ENCODE data around the gene EIF4E3.

The EIF4E3 gene

DNA sequence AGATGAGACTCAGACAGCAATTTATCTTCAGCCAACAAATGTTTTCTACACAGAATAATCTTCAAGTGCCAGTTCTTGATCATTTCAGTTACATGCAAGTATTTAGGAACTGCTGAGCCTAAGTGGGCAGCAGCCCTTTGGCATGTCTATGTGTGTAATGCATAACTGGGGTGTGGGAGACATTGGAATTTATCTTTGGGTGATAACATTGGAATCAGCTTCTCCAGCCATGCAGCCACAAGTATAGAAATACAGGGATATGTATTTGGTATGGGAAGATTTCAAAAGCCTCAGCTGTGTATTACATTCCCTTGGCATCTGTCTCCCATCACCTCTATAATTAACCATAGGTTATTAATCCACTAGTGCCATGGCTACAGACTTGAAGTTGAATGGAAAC, 78.2 kb downstream of the EIF4E3 start:
- no peak for DNase-seq
- TF ChIP-seq, protein P1, sequence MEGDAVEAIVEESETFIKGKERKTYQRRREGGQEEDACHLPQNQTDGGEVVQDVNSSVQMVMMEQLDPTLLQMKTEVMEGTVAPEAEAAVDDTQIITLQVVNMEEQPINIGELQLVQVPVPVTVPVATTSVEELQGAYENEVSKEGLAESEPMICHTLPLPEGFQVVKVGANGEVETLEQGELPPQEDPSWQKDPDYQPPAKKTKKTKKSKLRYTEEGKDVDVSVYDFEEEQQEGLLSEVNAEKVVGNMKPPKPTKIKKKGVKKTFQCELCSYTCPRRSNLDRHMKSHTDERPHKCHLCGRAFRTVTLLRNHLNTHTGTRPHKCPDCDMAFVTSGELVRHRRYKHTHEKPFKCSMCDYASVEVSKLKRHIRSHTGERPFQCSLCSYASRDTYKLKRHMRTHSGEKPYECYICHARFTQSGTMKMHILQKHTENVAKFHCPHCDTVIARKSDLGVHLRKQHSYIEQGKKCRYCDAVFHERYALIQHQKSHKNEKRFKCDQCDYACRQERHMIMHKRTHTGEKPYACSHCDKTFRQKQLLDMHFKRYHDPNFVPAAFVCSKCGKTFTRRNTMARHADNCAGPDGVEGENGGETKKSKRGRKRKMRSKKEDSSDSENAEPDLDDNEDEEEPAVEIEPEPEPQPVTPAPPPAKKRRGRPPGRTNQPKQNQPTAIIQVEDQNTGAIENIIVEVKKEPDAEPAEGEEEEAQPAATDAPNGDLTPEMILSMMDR (IDR thresholded peaks at IDR 0.05; ENCODE audit: low read depth, low read length) = no peak
- no peaks in the 10 kb centered on the region for H3K9me3 ChIP-seq (ENCODE audit: severe bottlenecking)
- no peak overlapping the region for H3K27ac ChIP-seq
- no peaks in the 10 kb centered on the region for H3K36me3 ChIP-seq
- no peak overlapping the region for H3K4me3 ChIP-seq (ENCODE audit: low read depth, low read length)
- no peaks in the 10 kb centered on the region for H3K27me3 ChIP-seq (ENCODE audit: insufficient read depth, low read depth, severe bottlenecking)

DNA sequence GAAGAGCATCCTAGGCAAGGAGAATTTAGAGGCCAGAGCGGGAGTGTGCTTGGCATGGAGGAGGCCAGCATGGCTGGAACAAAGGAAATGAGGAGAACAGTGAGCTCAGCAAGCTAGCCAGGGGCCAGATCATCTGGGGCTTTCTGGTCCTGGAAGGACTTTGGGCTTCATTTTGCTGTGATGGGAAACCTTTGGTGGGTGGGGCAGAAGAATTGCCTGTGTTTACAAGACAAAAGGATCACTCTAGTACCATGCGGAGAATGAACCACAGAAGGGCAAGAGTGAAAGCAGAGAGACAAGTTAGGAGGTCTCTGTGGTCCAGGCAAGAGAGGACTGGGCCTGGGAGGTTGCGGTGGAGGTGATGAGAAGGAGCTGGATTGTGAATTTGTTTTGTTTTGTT, 80.1 kb downstream of the EIF4E3 start:
- no peaks in the 10 kb centered on the region for H3K36me3 ChIP-seq
- H3K9me3 ChIP-seq (ENCODE audit: severe bottlenecking) = no peaks in the 10 kb centered on the region
- no peaks in the 10 kb centered on the region for H3K27me3 ChIP-seq (ENCODE audit: insufficient read depth, low read depth, severe bottlenecking)
- H3K27ac ChIP-seq = no peak overlapping the region
- TF ChIP-seq, protein P1 (IDR thresholded peaks at IDR 0.05; ENCODE audit: low read depth, low read length) = no peak
- no peak overlapping the region for H3K4me3 ChIP-seq (ENCODE audit: low read depth, low read length)
- no peak for DNase-seq

DNA sequence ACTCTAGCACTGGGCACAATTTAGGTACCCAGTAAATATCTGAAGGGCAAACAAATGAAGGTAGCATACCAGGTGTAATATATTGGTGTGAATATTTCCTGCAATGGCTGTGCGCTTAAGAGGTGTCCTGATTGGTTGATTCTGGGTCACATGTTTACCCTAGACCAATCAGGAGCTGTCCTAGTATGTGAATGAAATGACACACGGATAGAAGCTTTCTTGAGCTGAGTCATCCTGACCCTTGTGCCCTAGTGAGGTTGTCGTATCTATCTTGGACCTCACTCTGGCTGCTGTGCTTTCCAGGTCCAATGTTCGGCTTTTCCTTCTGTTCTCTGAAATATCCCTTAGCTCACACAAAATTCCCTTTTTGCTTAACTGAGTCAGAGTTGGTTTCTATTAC, 83.5 kb downstream of the EIF4E3 start:
- Histone ChIP-seq H3K4me3 (ENCODE audit: low read depth, low read length) (no peak overlapping the region), H3K9me3 (ENCODE audit: severe bottlenecking) (no peaks in the 10 kb centered on the region), H3K27me3 (ENCODE audit: insufficient read depth, low read depth, severe bottlenecking) (no peaks in the 10 kb centered on the region), H3K36me3 (no peaks in the 10 kb centered on the region), H3K27ac (no peak overlapping the region)
- DNase-seq = no peak
- TF ChIP-seq, protein P1 (IDR thresholded peaks at IDR 0.05; ENCODE audit: low read depth, low read length) = no peak

DNA sequence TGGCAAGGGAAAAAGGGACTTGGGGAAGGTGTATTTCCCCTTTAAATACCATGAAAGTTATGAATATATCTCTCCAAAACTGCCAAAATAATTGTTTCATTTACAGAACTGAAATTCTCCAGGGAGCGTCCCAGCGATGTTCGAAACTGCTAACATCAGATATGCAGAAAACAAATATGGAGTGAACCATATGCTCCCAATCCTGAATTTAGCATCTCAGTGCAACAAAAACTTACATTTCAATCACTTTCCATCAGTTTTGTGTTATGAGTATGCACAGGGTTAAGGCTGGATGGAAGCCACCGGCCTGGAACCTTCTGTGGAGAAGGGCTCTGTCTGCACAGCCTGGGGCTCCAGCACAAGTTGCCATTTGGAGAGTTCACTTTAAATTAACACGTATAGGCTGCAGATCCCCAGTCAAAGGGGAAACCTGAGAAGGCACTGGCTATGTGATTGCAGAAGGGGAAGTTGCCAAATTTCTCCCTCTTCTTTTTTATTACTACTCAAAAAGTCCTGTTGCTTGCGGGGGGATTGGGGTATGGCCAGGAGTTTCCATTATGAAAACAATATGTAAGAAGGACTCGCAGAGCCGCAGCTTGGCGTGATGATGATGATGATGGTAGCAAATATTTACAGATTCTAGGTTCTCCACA, 84.7 kb downstream of the EIF4E3 start:
- Histone ChIP-seq H3K4me3 (ENCODE audit: low read depth, low read length) (no peak overlapping the region), H3K27me3 (ENCODE audit: insufficient read depth, low read depth, severe bottlenecking) (no peaks in the 10 kb centered on the region), H3K9me3 (ENCODE audit: severe bottlenecking) (no peaks in the 10 kb centered on the region), H3K27ac (no peak overlapping the region), H3K36me3 (no peaks in the 10 kb centered on the region)
- no peak for DNase-seq
- TF ChIP-seq, protein P1 (IDR thresholded peaks at IDR 0.05; ENCODE audit: low read depth, low read length) = no peak

DNA sequence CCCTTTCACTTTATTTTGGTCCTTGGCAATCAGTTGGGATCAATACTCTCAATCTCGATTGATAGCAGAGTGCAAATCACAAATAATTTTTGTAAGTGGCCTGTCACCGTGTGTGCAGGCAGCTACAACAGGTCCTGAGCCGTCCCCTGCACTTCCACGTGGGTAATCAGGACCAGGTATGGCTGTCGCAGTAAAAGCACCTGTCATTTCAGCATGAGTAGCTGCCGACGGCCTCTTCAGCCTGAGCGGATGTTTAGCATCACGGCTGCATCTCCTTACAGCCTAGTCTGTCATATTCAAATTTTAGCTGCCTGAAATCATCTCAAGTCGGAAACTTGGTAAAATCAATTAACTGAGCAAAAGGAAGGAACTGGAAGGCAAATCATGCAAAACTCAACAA, 88.7 kb downstream of the EIF4E3 start:
- no peak for DNase-seq
- TF ChIP-seq, protein P1 (IDR thresholded peaks at IDR 0.05; ENCODE audit: low read depth, low read length) = no peak
- Histone ChIP-seq H3K27me3 (ENCODE audit: insufficient read depth, low read depth, severe bottlenecking) (no peaks in the 10 kb centered on the region), H3K9me3 (ENCODE audit: severe bottlenecking) (no peaks in the 10 kb centered on the region), H3K27ac (no peak overlapping the region), H3K36me3 (no peaks in the 10 kb centered on the region), H3K4me3 (ENCODE audit: low read depth, low read length) (no peak overlapping the region)

DNA sequence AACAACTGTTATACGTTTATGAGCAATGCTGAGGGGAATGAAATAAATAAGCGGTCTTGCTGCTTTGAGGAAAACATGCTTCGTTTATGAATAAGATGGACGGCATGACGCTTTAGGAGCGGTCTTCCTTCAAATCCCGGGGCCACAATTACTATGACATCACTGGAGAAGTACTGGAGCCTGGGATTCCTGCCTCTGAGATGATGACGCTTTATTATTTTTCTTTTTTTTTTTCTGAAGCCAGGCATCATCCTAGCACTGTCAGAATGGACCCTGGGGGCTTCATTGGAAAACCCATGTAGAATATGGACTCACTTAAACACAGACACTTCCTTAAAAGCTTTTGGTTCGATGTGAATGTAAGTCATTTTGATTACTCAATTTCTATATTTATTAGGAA, 89.2 kb downstream of the EIF4E3 start:
- no peak for DNase-seq
- H3K4me3 ChIP-seq (ENCODE audit: low read depth, low read length) = no peak overlapping the region
- H3K9me3 ChIP-seq (ENCODE audit: severe bottlenecking) = no peaks in the 10 kb centered on the region
- TF ChIP-seq, protein P1 (IDR thresholded peaks at IDR 0.05; ENCODE audit: low read depth, low read length) = no peak
- no peaks in the 10 kb centered on the region for H3K36me3 ChIP-seq
- no peaks in the 10 kb centered on the region for H3K27me3 ChIP-seq (ENCODE audit: insufficient read depth, low read depth, severe bottlenecking)
- H3K27ac ChIP-seq = no peak overlapping the region

Measured in WERI-Rb-1 (cell line).